ENCODE measurements around the gene AGFG1. TPM values are rescaled to one million over a fixed set of nuclear protein-coding genes. Genes with fewer than 3 reads are reported as not detected.
"Not testable (repeated sequence)": the region's sequence is repeated elsewhere in the genome, so short reads cannot be mapped to it uniquely, and the experiment has no call there.

Gene AGFG1
- total and polyA plus RNA-seq, 11 donors, result 12.0 to 92.1 (median 60.0) TPM

GRCh38 chr2:227513113-227513512 is 41.2 kb downstream of the AGFG1 start:
- ATAC-seq (peak in 3 of 4 donors; percentile 54 to 64 (median 63)), DNase-seq (no peak)
- Histone ChIP-seq H3K27me3 (no peaks in the 10 kb centered on the region), H3K27ac (peak overlapping the region in 3 of 12 donors; percentile 1 to 23 (median 14)), H3K4me1 (peaks cover 0 to 100% (median 80%) of the 10 kb centered on the region in 12 donors), H3K36me3 (peaks cover 0 to 3% (median 0%) of the 10 kb centered on the region in 9 donors), H3K9me3 (no peaks in the 10 kb centered on the region), H3K4me3 (no peak overlapping the region)
- intact Hi-C loops (cut with DNase I), result loop anchor here in 1 of 10 donors (5.0 kb wide), 1 partner anchor 41 kb away; the partner anchor contains the start of gene AGFG1
- TF ChIP-seq POLR2A (IDR thresholded peaks at IDR 0.05) (no peak), CTCF (IDR thresholded peaks at IDR 0.05) (no peak)
- WGBS, 4 donors, result 13 to 19% (median 17%) methylated on average over 1 of the region's 1 CpG

GRCh38 chr2:227515742-227516141 is 43.8 kb downstream of the AGFG1 start:
- intact Hi-C loops (cut with DNase I), result no loop called here
- DNase-seq, result no peak
- TF ChIP-seq POLR2A (IDR thresholded peaks at IDR 0.05) (no peak), CTCF (IDR thresholded peaks at IDR 0.05) (no peak)
- Histone ChIP-seq H3K4me1 (peaks cover 0 to 96% (median 70%) of the 10 kb centered on the region in 12 donors), H3K4me3 (no peak overlapping the region), H3K27ac (peak overlapping the region in 1 of 12 donors; percentile 18), H3K27me3 (no peaks in the 10 kb centered on the region), H3K36me3 (peaks cover 0 to 13% (median 0%) of the 10 kb centered on the region in 9 donors), H3K9me3 (no peaks in the 10 kb centered on the region)
- no peak for ATAC-seq
- WGBS, 4 donors, result 61 to 86% (median 75%) methylated on average over 1 of the region's 1 CpG

GRCh38 chr2:227517724-227518123 is 45.8 kb downstream of the AGFG1 start:
- intact Hi-C loops (cut with DNase I), result no loop called here

GRCh38 chr2:227518278-227518865 is 46.4 kb downstream of the AGFG1 start:
- peak overlapping the region in 1 of 12 donors; percentile 5 for H3K27ac ChIP-seq
- H3K27me3 ChIP-seq; H3K9me3 ChIP-seq; H3K4me3 ChIP-seq; intact Hi-C loops (cut with DNase I): not testable (repeated sequence)
- peaks cover 0 to 39% (median 0%) of the 10 kb centered on the region in 9 donors for H3K36me3 ChIP-seq
- WGBS, 4 donors, result 55 to 62% (median 58%) methylated on average over 7 of the region's 7 CpGs
- ATAC-seq, result peak in 2 of 4 donors; percentile 10 to 40
- DNase-seq, result peak in 1 of 5 donors; percentile 31
- H3K4me1 ChIP-seq, result peaks cover 0 to 75% (median 46%) of the 10 kb centered on the region in 12 donors

More at GRCh38 chr2:227517724-227518123, 45.8 kb downstream of the AGFG1 start:
- WGBS, 4 donors, result 93 to 95% (median 93%) methylated on average over 5 of the region's 5 CpGs
- ATAC-seq (no peak), DNase-seq (no peak)
- Histone ChIP-seq H3K27ac (peak overlapping the region in 4 of 12 donors; percentile 5 to 61 (median 38)), H3K9me3 (no peaks in the 10 kb centered on the region), H3K36me3 (peaks cover 0 to 33% (median 0%) of the 10 kb centered on the region in 9 donors), H3K27me3 (no peaks in the 10 kb centered on the region), H3K4me1 (peaks cover 0 to 81% (median 53%) of the 10 kb centered on the region in 12 donors), H3K4me3 (no peak overlapping the region)
- TF ChIP-seq POLR2A (IDR thresholded peaks at IDR 0.05) (no peak), CTCF (IDR thresholded peaks at IDR 0.05) (no peak)

- 84 to 87% (median 85%) methylated on average over 3 of the region's 3 CpGs for WGBS, 4 donors
- H3K4me1 ChIP-seq, result peaks cover 0 to 48% (median 29%) of the 10 kb centered on the region in 12 donors
Measured at GRCh38 chr2:227521178-227521577, 49.2 kb downstream of the AGFG1 start.

More at GRCh38 chr2:227521178-227521577, 49.2 kb downstream of the AGFG1 start:
- peaks cover 0 to 64% (median 26%) of the 10 kb centered on the region in 9 donors for H3K36me3 ChIP-seq
- intact Hi-C loops (cut with DNase I); DNase-seq; H3K4me3 ChIP-seq; H3K9me3 ChIP-seq; H3K27ac ChIP-seq; H3K27me3 ChIP-seq: not testable (repeated sequence)
- ATAC-seq, result peak in 1 of 4 donors; percentile 48

Data from heart left ventricle (tissue), 16 donors.